K562 (cell line): ENCODE measurements around the gene MATN4. TPM values are rescaled to one million over a fixed set of nuclear protein-coding genes. Genes with fewer than 3 reads are reported as not detected.

ENCODE experiments used
- CBFA2T2 ChIP-seq: fragments of 450-650 bp; conservative IDR thresholded peaks from 2 replicates; pipeline ENCODE4 v1.6.1; 2017; ENCODE audit warnings: mild to moderate bottlenecking
- GTF2A2 ChIP-seq: IDR thresholded peaks from 2 replicates; pipeline ENCODE4 v1.6.1; 2016; ENCODE audit warnings: mild to moderate bottlenecking, missing genetic modification characterization, missing compliant biosample characterization
- TCF3 ChIP-seq: sonication (generic); formaldehyde crosslinking; IDR thresholded peaks from 2 replicates; pipeline ENCODE4 v1.4.0; 2020; ENCODE audit warnings: mild to moderate bottlenecking, missing genetic modification reagents
- XRCC4 ChIP-seq: IDR thresholded peaks from one replicate; pipeline ENCODE4 v1.6.1; 2011; ENCODE audit not compliant: insufficient read depth, insufficient read length; ENCODE audit errors: extremely low read depth
- ZNF518B ChIP-seq: fragments of 250-450 bp; sonication (Bioruptor Pico); IDR thresholded peaks from 2 replicates; pipeline ENCODE4 v1.5.0; 2021; ENCODE audit warnings: mild to moderate bottlenecking, moderate library complexity
- polyA plus RNA-seq, 8 experiments: library from polyadenylated mRNA; depleted of rRNA in 4 of 8; stranded (reverse) in 5 of 8; unstranded in 3 of 8; fragments of >200 nt; fragmentation: Nextera tagmentation in 2 of 8; fragmentation: Illumina TruSeq in 1 of 8; extraction: Ambion mirVana in 2 of 8; extraction: Trizol in 1 of 8; gene quantifications; 2 replicates each; pipeline versions ENCODE4 v1.2.1 to v1.2.3, GENCODE V29; 2011 to 2014; ENCODE audit warnings: inconsistent platforms in 1 of 8, missing spikeins in 1 of 8
- total RNA-seq, 7 experiments: library from RNA; depleted of rRNA in 6 of 7; stranded (reverse); fragments of >200 nt in 6 of 7; fragmentation: Illumina TruSeq in 2 of 7; extraction: Trizol in 2 of 7; gene quantifications; 2 replicates each; pipeline versions ENCODE4 v1.2.1 to v1.2.3, GENCODE V29; 2011 to 2021; ENCODE audit warnings: low replicate concordance in 1 of 7

MATN4 gene
- total and polyA plus RNA-seq, 9 of the 15 experiments (the other 6 are each of a cell fraction or from before 2014, with no cell fraction given): 0.09 TPM; not detected in 8

GRCh38 chr20:45246109-45246508, 62.0 kb downstream of the MATN4 start (continued):
- TF ChIP-seq ZNF518B (CRISPR knock-in tag) (no peak), CBFA2T2 (no peak), TCF3 (CRISPR knock-in tag) (no peak), GTF2A2 (no peak), XRCC4 (no peak)

Other genes starting within 250 kb of the MATN4 start
Only the 7 nearest of the 17 such genes appear.
- gene SEMG2, start 86.9 kb downstream of the MATN4 start, total RNA-seq (2014; rRNA removed): not detected in 2 replicates
- not detected in 2 replicates for gene SEMG2, start 86.9 kb downstream of the MATN4 start, total RNA-seq (2014; rRNA removed; fragmentation: Illumina TruSeq; extraction: Trizol)
- gene SEMG2, start 86.9 kb downstream of the MATN4 start, total RNA-seq (2015; rRNA removed; fragmentation: Illumina TruSeq; extraction: Trizol): not detected in 2 replicates
- gene SEMG2, start 86.9 kb downstream of the MATN4 start, total RNA-seq (2021): not detected in 2 replicates
- not detected in 2 replicates for gene SEMG2, start 86.9 kb downstream of the MATN4 start, polyA plus RNA-seq (2011; rRNA removed)
- gene SEMG2, start 86.9 kb downstream of the MATN4 start, polyA plus RNA-seq (2014; fragmentation: Illumina TruSeq; extraction: Trizol): not detected in 2 replicates
- not detected for gene SEMG2, start 86.9 kb downstream of the MATN4 start, polyA plus RNA-seq (2014; fragmentation: Nextera tagmentation; extraction: Ambion mirVana)
- not detected in 2 replicates for gene SEMG2, start 86.9 kb downstream of the MATN4 start, polyA plus RNA-seq (2014; rRNA removed)
- gene SLPI, start 53.7 kb downstream of the MATN4 start, total RNA-seq (2014; rRNA removed): not detected in 2 replicates
- not detected in 2 replicates for gene SLPI, start 53.7 kb downstream of the MATN4 start, total RNA-seq (2014; rRNA removed; fragmentation: Illumina TruSeq; extraction: Trizol)
- gene SLPI, start 53.7 kb downstream of the MATN4 start, total RNA-seq (2015; rRNA removed; fragmentation: Illumina TruSeq; extraction: Trizol): not detected in 2 replicates
- 0.67 and 0.78 TPM in 2 replicates for gene SLPI, start 53.7 kb downstream of the MATN4 start, total RNA-seq (2021)
- gene SLPI, start 53.7 kb downstream of the MATN4 start, polyA plus RNA-seq (2011; rRNA removed): not detected in 2 replicates
- not detected in 2 replicates for gene SLPI, start 53.7 kb downstream of the MATN4 start, polyA plus RNA-seq (2014; fragmentation: Illumina TruSeq; extraction: Trizol)
- not detected for gene SLPI, start 53.7 kb downstream of the MATN4 start, polyA plus RNA-seq (2014; fragmentation: Nextera tagmentation; extraction: Ambion mirVana)
- gene SLPI, start 53.7 kb downstream of the MATN4 start, polyA plus RNA-seq (2014; rRNA removed): not detected in 2 replicates
- not detected in 2 replicates for gene RBPJL, start 1.5 kb downstream of the MATN4 start, total RNA-seq (2014; rRNA removed)
- not detected in 2 replicates for gene RBPJL, start 1.5 kb downstream of the MATN4 start, total RNA-seq (2014; rRNA removed; fragmentation: Illumina TruSeq; extraction: Trizol)
- gene RBPJL, start 1.5 kb downstream of the MATN4 start, total RNA-seq (2015; rRNA removed; fragmentation: Illumina TruSeq; extraction: Trizol): not detected in 2 replicates
- gene RBPJL, start 1.5 kb downstream of the MATN4 start, total RNA-seq (2021): not detected in 2 replicates
- gene RBPJL, start 1.5 kb downstream of the MATN4 start, polyA plus RNA-seq (2011; rRNA removed): not detected in 2 replicates
- gene RBPJL, start 1.5 kb downstream of the MATN4 start, polyA plus RNA-seq (2014; fragmentation: Illumina TruSeq; extraction: Trizol): not detected in 2 replicates
- not detected for gene RBPJL, start 1.5 kb downstream of the MATN4 start, polyA plus RNA-seq (2014; fragmentation: Nextera tagmentation; extraction: Ambion mirVana)
- gene RBPJL, start 1.5 kb downstream of the MATN4 start, polyA plus RNA-seq (2014; rRNA removed): not detected in 2 replicates
- gene SDC4, start 40.1 kb upstream of the MATN4 start, total RNA-seq (2014; rRNA removed): 6.0 and 6.9 TPM in 2 replicates
- gene SDC4, start 40.1 kb upstream of the MATN4 start, total RNA-seq (2014; rRNA removed; fragmentation: Illumina TruSeq; extraction: Trizol): 6.3 and 7.5 TPM in 2 replicates
- 8.9 and 9.7 TPM in 2 replicates for gene SDC4, start 40.1 kb upstream of the MATN4 start, total RNA-seq (2015; rRNA removed; fragmentation: Illumina TruSeq; extraction: Trizol)
- 8.7 and 10.7 TPM in 2 replicates for gene SDC4, start 40.1 kb upstream of the MATN4 start, total RNA-seq (2021)
- gene SDC4, start 40.1 kb upstream of the MATN4 start, polyA plus RNA-seq (2011; rRNA removed): 4.7 and 5.3 TPM in 2 replicates
- gene SDC4, start 40.1 kb upstream of the MATN4 start, polyA plus RNA-seq (2014; fragmentation: Illumina TruSeq; extraction: Trizol): 7.8 and 8.4 TPM in 2 replicates
- 1 to 10 TPM; 2.1 to 4.2 TPM for gene SDC4, start 40.1 kb upstream of the MATN4 start, polyA plus RNA-seq (2014; fragmentation: Nextera tagmentation; extraction: Ambion mirVana)
- gene SDC4, start 40.1 kb upstream of the MATN4 start, polyA plus RNA-seq (2014; rRNA removed): 6.4 and 6.7 TPM in 2 replicates
- gene SYS1, start 54.9 kb upstream of the MATN4 start, total RNA-seq (2014; rRNA removed): 11.1 and 17.5 TPM in 2 replicates
- gene SYS1, start 54.9 kb upstream of the MATN4 start, total RNA-seq (2014; rRNA removed; fragmentation: Illumina TruSeq; extraction: Trizol): 14.3 and 15.3 TPM in 2 replicates
- gene SYS1, start 54.9 kb upstream of the MATN4 start, total RNA-seq (2015; rRNA removed; fragmentation: Illumina TruSeq; extraction: Trizol): 16.4 and 17.5 TPM in 2 replicates
- 20.4 and 23.9 TPM in 2 replicates for gene SYS1, start 54.9 kb upstream of the MATN4 start, total RNA-seq (2021)
- gene SYS1, start 54.9 kb upstream of the MATN4 start, polyA plus RNA-seq (2011; rRNA removed): 18.2 and 20.2 TPM in 2 replicates
- 14.6 and 15.7 TPM in 2 replicates for gene SYS1, start 54.9 kb upstream of the MATN4 start, polyA plus RNA-seq (2014; fragmentation: Illumina TruSeq; extraction: Trizol)
- gene SYS1, start 54.9 kb upstream of the MATN4 start, polyA plus RNA-seq (2014; fragmentation: Nextera tagmentation; extraction: Ambion mirVana): 10 to 100 TPM; 16.4 to 25.2 TPM
- gene SYS1, start 54.9 kb upstream of the MATN4 start, polyA plus RNA-seq (2014; rRNA removed): 20.4 and 23.1 TPM in 2 replicates
- gene TP53TG5, start 70.0 kb upstream of the MATN4 start, total RNA-seq (2014; rRNA removed): 0.05 TPM in 1 of 2 replicates, not detected in the other
- gene TP53TG5, start 70.0 kb upstream of the MATN4 start, total RNA-seq (2014; rRNA removed; fragmentation: Illumina TruSeq; extraction: Trizol): 0.04 and 0.22 TPM in 2 replicates
- gene TP53TG5, start 70.0 kb upstream of the MATN4 start, total RNA-seq (2015; rRNA removed; fragmentation: Illumina TruSeq; extraction: Trizol): not detected in 2 replicates
- gene TP53TG5, start 70.0 kb upstream of the MATN4 start, total RNA-seq (2021): 0.20 TPM in 1 of 2 replicates, not detected in the other
- gene TP53TG5, start 70.0 kb upstream of the MATN4 start, polyA plus RNA-seq (2011; rRNA removed): not detected in 2 replicates
- 0.04 TPM in 1 of 2 replicates, not detected in the other for gene TP53TG5, start 70.0 kb upstream of the MATN4 start, polyA plus RNA-seq (2014; fragmentation: Illumina TruSeq; extraction: Trizol)
- gene TP53TG5, start 70.0 kb upstream of the MATN4 start, polyA plus RNA-seq (2014; fragmentation: Nextera tagmentation; extraction: Ambion mirVana): not detected
- gene TP53TG5, start 70.0 kb upstream of the MATN4 start, polyA plus RNA-seq (2014; rRNA removed): not detected in 2 replicates
- gene DBNDD2, start 100.0 kb upstream of the MATN4 start, total RNA-seq (2014; rRNA removed): 12.8 and 17.7 TPM in 2 replicates
- gene DBNDD2, start 100.0 kb upstream of the MATN4 start, total RNA-seq (2014; rRNA removed; fragmentation: Illumina TruSeq; extraction: Trizol): 31.6 and 33.8 TPM in 2 replicates
- gene DBNDD2, start 100.0 kb upstream of the MATN4 start, total RNA-seq (2015; rRNA removed; fragmentation: Illumina TruSeq; extraction: Trizol): 32.4 and 35.8 TPM in 2 replicates
- gene DBNDD2, start 100.0 kb upstream of the MATN4 start, total RNA-seq (2021): 36.9 and 43.4 TPM in 2 replicates
- 51.6 and 64.0 TPM in 2 replicates for gene DBNDD2, start 100.0 kb upstream of the MATN4 start, polyA plus RNA-seq (2011; rRNA removed)
- gene DBNDD2, start 100.0 kb upstream of the MATN4 start, polyA plus RNA-seq (2014; fragmentation: Illumina TruSeq; extraction: Trizol): 49.7 and 53.9 TPM in 2 replicates
- 10 to 100 TPM; 15.2 to 20.3 TPM for gene DBNDD2, start 100.0 kb upstream of the MATN4 start, polyA plus RNA-seq (2014; fragmentation: Nextera tagmentation; extraction: Ambion mirVana)
- 62.3 and 62.5 TPM in 2 replicates for gene DBNDD2, start 100.0 kb upstream of the MATN4 start, polyA plus RNA-seq (2014; rRNA removed)